ENCODE measurements around the gene APOD. TPM values are rescaled to one million over a fixed set of nuclear protein-coding genes. Genes with fewer than 3 reads are reported as not detected.
A peak's percentile ranks its signal among the peaks of the same experiment; 100 is the strongest.

The APOD gene
- total RNA-seq, 1 donor from 2014 or later: 1.6 TPM

- Mint-ChIP-seq H3K27ac (peak overlapping the region; percentile 89), H3K4me3 (peak overlapping the region; percentile 90), H3K9me3 (no peaks in the 10 kb centered on the region), H3K27me3 (peaks cover 3% of the 10 kb centered on the region), H3K4me1 (ENCODE audit: unreplicated experiment) (peaks cover 55% of the 10 kb centered on the region), H3K36me3 (peaks cover 7% of the 10 kb centered on the region)
- TF ChIP-seq CTCF (conservative IDR thresholded peaks at IDR 0.05): no peak
- DNase-seq (ENCODE audit: extremely low spot score, unreplicated experiment): no peak
These were observed 40.1 kb downstream of the APOD start for GRCh38 chr3:195543500-195544229.

- TF ChIP-seq CTCF (conservative IDR thresholded peaks at IDR 0.05): no peak
- H3K27me3 Mint-ChIP-seq: peaks cover 3% of the 10 kb centered on the region
- H3K36me3 Mint-ChIP-seq: peaks cover 7% of the 10 kb centered on the region
- peak within 1 kb of the TSS; percentile 90 for H3K4me3 Mint-ChIP-seq
- H3K27ac Mint-ChIP-seq: peak within 1 kb of the TSS; percentile 89
- DNase-seq (ENCODE audit: extremely low spot score, unreplicated experiment): peak; percentile 95
- peaks cover 48% of the 10 kb centered on the region for H3K4me1 Mint-ChIP-seq (ENCODE audit: unreplicated experiment)
- no peaks in the 10 kb centered on the region for H3K9me3 Mint-ChIP-seq
These were observed 40.8 kb downstream of the APOD start, which contains the start of gene PPP1R2 for GRCh38 chr3:195542698-195543499. Gene PPP1R2, minus strand, starts transcription at chr3:195543325. Its CDS starts 300 bp downstream, at chr3:195543025.

GRCh38 chr3:195542316-195542697 is 41.4 kb downstream of the APOD start:
- no peaks in the 10 kb centered on the region for H3K9me3 Mint-ChIP-seq
- peak overlapping the region; percentile 90 for H3K4me3 Mint-ChIP-seq
- peaks cover 3% of the 10 kb centered on the region for H3K27me3 Mint-ChIP-seq
- peak overlapping the region; percentile 89 for H3K27ac Mint-ChIP-seq
- no peak for TF ChIP-seq CTCF (conservative IDR thresholded peaks at IDR 0.05)
- DNase-seq (ENCODE audit: extremely low spot score, unreplicated experiment): no peak
- peaks cover 45% of the 10 kb centered on the region for H3K4me1 Mint-ChIP-seq (ENCODE audit: unreplicated experiment)
- H3K36me3 Mint-ChIP-seq: peaks cover 7% of the 10 kb centered on the region

- DNase-seq (ENCODE audit: extremely low spot score, unreplicated experiment): no peak
- Mint-ChIP-seq H3K36me3 (peaks cover 8% of the 10 kb centered on the region), H3K4me3 (peak overlapping the region; percentile 81), H3K27me3 (peaks cover 3% of the 10 kb centered on the region), H3K9me3 (no peaks in the 10 kb centered on the region), H3K27ac (no peak overlapping the region), H3K4me1 (ENCODE audit: unreplicated experiment) (peaks cover 35% of the 10 kb centered on the region)
- TF ChIP-seq CTCF (conservative IDR thresholded peaks at IDR 0.05): no peak
These were observed 43.2 kb downstream of the APOD start for GRCh38 chr3:195540511-195540910.

- peaks cover 38% of the 10 kb centered on the region for H3K4me1 Mint-ChIP-seq (ENCODE audit: unreplicated experiment)
These were observed 43.7 kb downstream of the APOD start for GRCh38 chr3:195540027-195540426.

More at GRCh38 chr3:195540027-195540426, 43.7 kb downstream of the APOD start:
- no peaks in the 10 kb centered on the region for H3K9me3 Mint-ChIP-seq
- peaks cover 2% of the 10 kb centered on the region for H3K27me3 Mint-ChIP-seq
- no peak for TF ChIP-seq CTCF (conservative IDR thresholded peaks at IDR 0.05)
- no peak for DNase-seq (ENCODE audit: extremely low spot score, unreplicated experiment)
- H3K4me3 Mint-ChIP-seq: peak overlapping the region; percentile 81
- H3K27ac Mint-ChIP-seq: peak overlapping the region; percentile 36
- H3K36me3 Mint-ChIP-seq: peaks cover 11% of the 10 kb centered on the region

Measured in type B pancreatic cell (in vitro differentiated cells).